ENCODE results near the gene SELENOV. TPM values are rescaled to one million over a fixed set of nuclear protein-coding genes. Genes with fewer than 3 reads are reported as not detected.

Gene SELENOV
- total and polyA plus RNA-seq, 2 donors (not counting 1 experiment from before 2014, with no cell fraction given): not detected

GRCh38 chr19:39489756-39490155 is 25.2 kb upstream of the SELENOV start:
- no peak overlapping the region for H3K4me3 ChIP-seq (replicated peaks in 1 of 4; ENCODE audit: control extremely low read depth in 1 of 4, insufficient read depth in 1 of 4, low read depth in 3 of 4, low read length in 4 of 4)
- no peaks in the 10 kb centered on the region for H3K9me3 ChIP-seq (ENCODE audit: control insufficient read depth, insufficient read depth, low read depth, low read length)
- H3K9ac ChIP-seq (ENCODE audit: insufficient read depth, low read length): no peak overlapping the region
- no peak overlapping the region for H2AFZ ChIP-seq (ENCODE audit: low read length)
- no peaks in the 10 kb centered on the region for H3K4me1 ChIP-seq (ENCODE audit: control insufficient read depth, extremely low read depth, insufficient read depth, low read length)
- no peak for DNase-seq (ENCODE audit: low read depth in 2 of 2)
- no peaks in the 10 kb centered on the region for H4K20me1 ChIP-seq (ENCODE audit: control insufficient read depth, extremely low read depth, insufficient read depth, low read length)
- TF ChIP-seq CTCF (conservative IDR thresholded peaks at IDR 0.05 in 1 of 2, IDR thresholded peaks at IDR 0.05 in 1 of 2; ENCODE audit: low read depth in 1 of 2, low read length in 2 of 2) (no peak), EZH2 (IDR thresholded peaks at IDR 0.05; ENCODE audit: low read length, missing control alignments) (no peak)
- no peak overlapping the region for H3K27ac ChIP-seq (ENCODE audit: insufficient read depth, low read length)
- peaks cover 16% of the 10 kb centered on the region for H3K36me3 ChIP-seq (ENCODE audit: control insufficient read depth, insufficient read depth, low read length)
- H3K27me3 ChIP-seq (ENCODE audit: control insufficient read depth, insufficient read depth, low read length): no peaks in the 10 kb centered on the region
- H3K79me2 ChIP-seq (ENCODE audit: control insufficient read depth, insufficient read depth, low read length): no peaks in the 10 kb centered on the region
- no peak overlapping the region for H3K4me2 ChIP-seq (ENCODE audit: extremely low read depth, insufficient read depth, low read length)

DNA sequence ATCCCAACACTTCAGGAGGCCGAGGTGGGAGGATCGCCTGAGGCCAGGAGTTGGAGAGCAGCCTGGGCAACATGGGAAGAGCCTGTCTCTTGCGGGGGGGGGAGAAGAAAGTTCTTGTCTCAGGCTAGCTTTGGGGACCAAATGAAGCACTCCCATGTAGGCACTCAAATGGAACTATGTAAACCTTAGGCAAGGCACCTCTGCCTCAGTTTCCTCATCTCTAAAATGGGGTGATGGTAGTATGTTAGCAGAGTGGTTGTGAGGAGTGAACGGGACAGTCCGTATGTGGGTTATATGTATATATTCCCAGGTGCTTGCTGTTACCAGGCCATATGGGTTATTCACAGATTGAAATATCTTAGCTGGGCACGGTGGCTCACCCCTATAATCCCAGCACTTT is 22.7 kb upstream of the SELENOV start:
- TF ChIP-seq EZH2 (IDR thresholded peaks at IDR 0.05; ENCODE audit: low read length, missing control alignments) (no peak), CTCF (conservative IDR thresholded peaks at IDR 0.05 in 1 of 2, IDR thresholded peaks at IDR 0.05 in 1 of 2; ENCODE audit: low read depth in 1 of 2, low read length in 2 of 2) (no peak)
- DNase-seq (ENCODE audit: low read depth in 2 of 2): no peak
- Histone ChIP-seq H2AFZ (ENCODE audit: low read length) (no peak overlapping the region), H3K4me3 (replicated peaks in 1 of 4; ENCODE audit: control extremely low read depth in 1 of 4, insufficient read depth in 1 of 4, low read depth in 3 of 4, low read length in 4 of 4) (no peak overlapping the region), H3K79me2 (ENCODE audit: control insufficient read depth, insufficient read depth, low read length) (no peaks in the 10 kb centered on the region), H3K27ac (ENCODE audit: insufficient read depth, low read length) (no peak overlapping the region), H3K36me3 (ENCODE audit: control insufficient read depth, insufficient read depth, low read length) (peaks cover 12% of the 10 kb centered on the region), H3K27me3 (ENCODE audit: control insufficient read depth, insufficient read depth, low read length) (peaks cover 4% of the 10 kb centered on the region), H3K9ac (ENCODE audit: insufficient read depth, low read length) (no peak overlapping the region), H3K4me1 (ENCODE audit: control insufficient read depth, extremely low read depth, insufficient read depth, low read length) (no peaks in the 10 kb centered on the region), H3K4me2 (ENCODE audit: extremely low read depth, insufficient read depth, low read length) (no peak overlapping the region), H3K9me3 (ENCODE audit: control insufficient read depth, insufficient read depth, low read depth, low read length) (no peaks in the 10 kb centered on the region), H4K20me1 (ENCODE audit: control insufficient read depth, extremely low read depth, insufficient read depth, low read length) (no peaks in the 10 kb centered on the region)

DNA sequence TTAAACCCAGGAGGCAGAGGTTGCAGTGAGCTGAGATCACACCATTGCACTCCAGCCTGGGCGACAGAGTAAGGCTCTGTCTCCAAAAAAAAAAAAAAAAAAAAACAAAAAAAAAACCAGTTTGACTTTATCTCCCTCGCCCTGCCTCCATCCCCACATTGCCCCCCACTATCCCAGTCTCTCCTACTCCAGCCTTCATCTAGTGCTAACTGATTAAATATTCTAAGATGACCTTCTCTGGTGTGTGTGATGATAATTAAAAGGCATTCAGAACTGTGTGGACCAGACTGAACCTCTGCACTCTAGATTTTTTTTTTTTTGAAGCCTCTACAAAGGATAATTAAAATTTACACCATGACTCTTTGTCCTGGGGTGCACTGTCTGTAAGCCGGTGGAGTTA is 22.2 kb upstream of the SELENOV start:
- Histone ChIP-seq H3K4me3 (replicated peaks in 1 of 4; ENCODE audit: control extremely low read depth in 1 of 4, insufficient read depth in 1 of 4, low read depth in 3 of 4, low read length in 4 of 4) (no peak overlapping the region), H3K4me1 (ENCODE audit: control insufficient read depth, extremely low read depth, insufficient read depth, low read length) (no peaks in the 10 kb centered on the region), H3K27ac (ENCODE audit: insufficient read depth, low read length) (no peak overlapping the region), H3K36me3 (ENCODE audit: control insufficient read depth, insufficient read depth, low read length) (peaks cover 11% of the 10 kb centered on the region), H3K79me2 (ENCODE audit: control insufficient read depth, insufficient read depth, low read length) (no peaks in the 10 kb centered on the region), H3K9me3 (ENCODE audit: control insufficient read depth, insufficient read depth, low read depth, low read length) (no peaks in the 10 kb centered on the region), H4K20me1 (ENCODE audit: control insufficient read depth, extremely low read depth, insufficient read depth, low read length) (no peaks in the 10 kb centered on the region), H2AFZ (ENCODE audit: low read length) (no peak overlapping the region), H3K27me3 (ENCODE audit: control insufficient read depth, insufficient read depth, low read length) (peaks cover 4% of the 10 kb centered on the region), H3K4me2 (ENCODE audit: extremely low read depth, insufficient read depth, low read length) (no peak overlapping the region), H3K9ac (ENCODE audit: insufficient read depth, low read length) (no peak overlapping the region)
- TF ChIP-seq EZH2 (IDR thresholded peaks at IDR 0.05; ENCODE audit: low read length, missing control alignments): no peak
- no peak for TF ChIP-seq CTCF (conservative IDR thresholded peaks at IDR 0.05 in 1 of 2, IDR thresholded peaks at IDR 0.05 in 1 of 2; ENCODE audit: low read depth in 1 of 2, low read length in 2 of 2)
- DNase-seq (ENCODE audit: low read depth in 2 of 2): no peak

Data from fibroblast of lung (primary cell).